NT2/D1 (cell line): Measurements from ENCODE around the gene TOR4A.

Source experiments
- SUZ12 ChIP-seq: IDR thresholded peaks from 2 replicates; pipeline ENCODE4 v1.6.1; 2011; ENCODE audit not compliant: insufficient read length, insufficient read depth; ENCODE audit errors: extremely low read depth
- YY1 ChIP-seq: IDR thresholded peaks from 2 replicates; pipeline ENCODE4 v1.6.1; 2011; ENCODE audit not compliant: insufficient read length, insufficient read depth
- ZNF274 ChIP-seq: IDR thresholded peaks from 2 replicates; pipeline ENCODE4 v1.6.1; 2011; ENCODE audit warnings: mild to moderate bottlenecking, low read depth, low read length

DNA sequence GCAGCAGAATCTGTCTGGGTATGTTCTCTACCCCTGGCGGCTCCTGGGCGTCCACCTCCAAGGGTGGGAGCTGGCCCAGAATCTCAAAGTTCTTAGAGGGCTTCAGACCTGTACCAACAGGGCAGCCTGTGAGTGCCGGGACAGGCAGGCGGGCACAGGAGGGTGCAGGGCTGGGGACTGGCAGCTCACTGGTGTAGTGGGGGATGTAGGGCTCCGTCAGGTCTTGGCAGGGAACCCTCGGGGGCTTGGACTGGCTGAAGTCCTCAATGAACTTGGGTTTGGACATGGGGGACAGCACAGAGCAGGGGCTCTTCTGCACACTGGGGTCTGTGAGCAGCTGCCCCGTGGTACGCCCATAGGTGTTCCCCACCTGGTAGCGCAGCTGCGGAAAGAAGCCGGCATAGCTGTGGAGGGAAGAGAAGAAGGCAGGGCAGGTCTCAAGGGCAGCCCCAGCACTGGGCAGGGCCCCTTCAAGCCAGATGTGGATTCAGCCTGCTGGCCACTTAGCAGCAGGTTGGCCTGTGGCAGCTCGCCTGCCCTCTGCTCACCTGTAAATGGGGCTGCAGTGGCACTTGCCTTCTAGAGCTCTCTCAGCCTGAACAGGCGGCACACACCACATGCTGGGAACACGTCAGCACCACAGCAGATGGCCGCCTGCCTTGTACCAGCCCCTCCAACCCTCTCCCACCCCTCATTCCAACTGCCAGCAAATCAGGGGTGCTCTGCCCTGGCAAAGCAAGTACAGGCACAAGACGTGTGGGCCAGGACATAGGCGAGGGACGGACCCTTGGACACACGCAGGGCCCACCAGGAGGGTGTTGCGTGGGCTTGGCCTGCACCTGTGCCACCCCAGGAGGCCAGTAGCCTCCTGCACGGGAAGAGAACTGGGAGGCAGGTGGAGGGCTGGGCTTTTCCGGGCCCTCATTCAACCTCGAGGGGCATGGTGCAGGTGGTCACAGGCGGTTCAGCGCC, 31.8 kb upstream of the TOR4A start:
- no peak for TF ChIP-seq YY1
- no peak for TF ChIP-seq ZNF274
- TF ChIP-seq SUZ12: no peak
